IPS DF 4.7 (cell line): Measurements from ENCODE around the gene SPDYE4.
"Not testable (repeated sequence)": the region's sequence is repeated elsewhere in the genome, so short reads cannot be mapped to it uniquely, and the experiment has no call there.

Experiments
- DNase-seq: peaks from one replicate; pipeline ENCODE4 v3.0.0-alpha.2; 2013; ENCODE audit warnings: low spot score; ENCODE audit errors: extremely low read depth

The SPDYE4 gene

GRCh38 chr17:8758137-8758596 is at the start of gene SPDYE4:
Gene SPDYE4 (minus strand): TSS chr17:8758546. CDS start chr17:8758382, 164 bp downstream.
- no peak for DNase-seq

GRCh38 chr17:8806926-8807550 is 48.7 kb upstream of the SPDYE4 start:
- DNase-seq = no peak

- DNase-seq = no peak
These were observed 48.0 kb upstream of the SPDYE4 start for GRCh38 chr17:8806253-8806925.

GRCh38 chr17:8805396-8805795 is 47.0 kb upstream of the SPDYE4 start:
- DNase-seq = not testable (repeated sequence)

GRCh38 chr17:8803531-8804420 is 45.4 kb upstream of the SPDYE4 start:
- no peak for DNase-seq

- no peak for DNase-seq
These were observed 42.9 kb upstream of the SPDYE4 start for GRCh38 chr17:8801135-8801840.

- DNase-seq = no peak
These were observed 42.3 kb upstream of the SPDYE4 start for GRCh38 chr17:8800656-8801055.

DNA sequence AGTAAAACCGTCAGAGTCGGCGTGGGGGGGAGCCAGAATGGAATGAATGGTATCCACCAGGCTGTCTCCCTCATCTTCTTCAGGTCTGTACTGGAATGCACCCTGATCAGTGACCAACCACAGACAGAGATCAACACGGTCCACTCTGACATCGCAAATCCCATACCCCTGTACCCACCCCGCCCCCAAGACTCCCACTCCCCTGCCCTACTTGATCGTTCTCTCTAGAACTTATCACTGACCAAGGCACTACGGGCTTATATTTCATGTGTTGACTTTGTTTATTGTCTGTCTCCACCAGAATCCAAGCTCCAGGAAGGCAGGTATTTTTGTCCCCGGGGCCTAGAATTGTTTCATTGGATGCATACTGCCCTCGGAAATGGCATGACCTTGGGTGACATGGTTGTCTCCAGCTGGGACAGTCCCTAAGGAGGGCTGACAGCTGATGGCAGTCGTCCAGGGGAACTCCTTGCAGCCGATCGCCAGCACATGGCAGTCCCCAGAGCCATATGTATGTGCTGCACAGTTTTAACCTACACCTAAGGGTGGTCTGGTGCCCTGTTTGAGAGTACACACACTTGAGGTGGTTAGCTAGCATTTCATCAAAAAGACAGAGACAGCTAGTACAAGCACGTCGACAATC is 41.3 kb upstream of the SPDYE4 start:
- DNase-seq = no peak

- no peak for DNase-seq
These were observed 40.7 kb upstream of the SPDYE4 start, which contains the start of gene MFSD6L for GRCh38 chr17:8798846-8799569. Gene MFSD6L (minus strand): TSS chr17:8799365. CDS start chr17:8799120, 245 bp downstream.

GRCh38 chr17:8798176-8798845 is 40.0 kb upstream of the SPDYE4 start:
- DNase-seq = no peak

DNA sequence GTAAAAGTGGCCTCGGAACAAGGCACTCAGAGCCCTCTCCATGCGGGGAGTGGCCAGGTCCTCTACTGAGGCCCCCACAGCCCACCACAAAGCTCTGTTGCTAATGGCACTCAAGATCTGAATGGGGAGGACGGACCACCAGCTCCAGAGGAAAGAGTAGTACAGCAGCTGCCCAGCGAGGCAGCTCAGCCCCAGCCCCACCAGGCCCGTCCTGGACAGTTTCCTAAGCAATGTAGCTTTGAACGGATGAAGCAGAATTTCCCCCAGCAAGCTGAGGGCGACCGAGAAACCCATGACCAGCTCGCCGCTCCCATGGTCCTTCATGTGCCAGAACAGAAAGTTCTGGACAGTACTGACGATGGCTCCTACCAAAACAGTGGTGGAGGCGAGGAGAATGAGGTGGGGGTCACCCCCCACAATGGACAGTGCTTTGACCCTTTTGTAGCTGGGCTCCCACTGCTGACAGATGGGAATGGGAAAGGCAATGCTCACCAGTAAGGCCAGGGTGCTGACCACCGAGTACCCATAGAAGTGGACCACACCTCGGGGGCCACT is 39.4 kb upstream of the SPDYE4 start:
- no peak for DNase-seq

DNA sequence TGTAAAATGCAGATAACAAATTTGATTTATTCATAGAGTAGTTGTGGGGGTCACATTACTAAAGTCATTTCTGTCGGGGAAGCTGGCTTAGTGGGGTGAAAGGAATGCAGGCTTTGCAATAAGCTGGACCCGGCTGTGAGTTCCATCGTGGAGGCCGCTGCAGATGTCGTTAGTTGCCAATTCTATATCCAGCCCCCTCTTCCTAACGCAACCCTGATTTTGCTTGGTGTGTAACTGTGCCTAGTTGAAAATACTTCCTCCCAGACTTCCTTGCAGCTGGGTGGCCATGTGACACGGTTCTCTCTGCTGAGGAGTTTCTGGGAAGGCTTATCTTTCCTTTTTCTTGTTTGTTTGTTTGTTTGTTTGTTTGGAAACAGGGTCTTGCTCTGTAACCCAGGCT is 36.3 kb upstream of the SPDYE4 start:
- DNase-seq = no peak

DNA sequence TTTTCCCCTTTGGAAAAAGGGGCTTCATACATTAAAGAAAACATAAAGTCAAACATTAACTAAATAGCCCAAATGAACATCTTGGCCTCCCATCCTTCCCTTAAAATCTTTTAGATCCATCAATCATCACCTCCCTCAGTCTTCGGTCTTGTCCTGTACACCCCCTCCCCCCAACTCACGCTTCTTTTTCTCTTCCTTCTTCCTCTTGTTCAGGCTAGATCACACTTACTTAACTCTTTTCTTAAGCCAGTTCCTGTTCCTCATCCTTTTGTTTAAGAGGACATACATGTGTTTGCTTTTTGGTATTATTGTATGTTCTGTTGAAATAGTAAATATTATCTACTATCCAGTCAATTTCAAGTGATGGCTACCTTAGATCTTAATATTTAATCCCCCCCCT is 35.3 kb upstream of the SPDYE4 start:
- DNase-seq = no peak

DNA sequence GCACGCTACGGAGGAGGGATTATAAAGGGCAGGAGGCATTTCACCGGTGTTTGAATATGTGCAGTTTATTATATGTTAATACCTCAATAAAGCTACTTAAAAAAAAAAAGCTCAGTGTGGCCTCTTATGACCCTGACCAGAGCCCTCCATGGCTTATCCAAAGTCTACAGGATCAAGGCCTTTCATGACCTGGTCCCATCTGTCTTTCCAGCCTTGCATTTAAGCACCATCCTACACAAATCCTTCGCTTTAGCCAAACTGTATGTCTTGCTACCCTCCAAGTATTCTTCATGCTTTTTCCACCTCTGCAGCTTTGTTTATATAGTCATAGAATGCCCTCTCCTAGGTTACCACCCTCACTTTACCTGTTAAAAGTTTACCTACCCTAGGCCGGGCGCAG is 34.3 kb upstream of the SPDYE4 start:
- no peak for DNase-seq

- no peak for DNase-seq
These were observed 33.5 kb upstream of the SPDYE4 start for GRCh38 chr17:8791910-8792270.

DNA sequence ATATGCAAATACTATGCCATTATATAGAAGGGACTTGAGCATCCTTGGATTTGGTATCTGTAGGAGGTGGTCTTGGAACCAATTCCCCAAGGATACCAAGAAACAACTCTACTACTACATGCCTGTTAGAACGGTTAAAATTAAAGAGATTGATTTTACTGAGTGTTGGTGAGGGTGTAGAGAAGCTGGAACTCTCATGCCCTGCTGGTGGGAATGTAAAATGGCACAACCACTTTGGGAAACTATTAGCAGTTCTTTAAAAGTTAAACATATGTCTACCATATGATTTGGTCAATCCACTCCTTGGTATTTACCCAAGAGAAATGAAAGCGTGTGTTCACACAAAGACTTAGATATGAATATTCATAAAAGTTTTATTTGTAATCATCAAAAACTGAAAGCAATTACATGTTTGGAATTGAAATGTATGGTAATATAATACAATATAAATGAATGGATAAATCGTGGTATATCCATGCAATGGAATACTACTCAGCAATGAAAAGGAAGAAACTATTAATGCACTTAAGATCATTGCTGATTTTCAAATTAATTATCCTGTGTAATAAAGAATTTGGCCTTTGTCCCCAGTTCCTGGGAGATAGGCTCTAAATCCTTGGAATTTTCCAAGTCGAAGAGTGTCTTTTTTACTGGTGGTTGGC is 33.0 kb upstream of the SPDYE4 start:
- DNase-seq = no peak

DNA sequence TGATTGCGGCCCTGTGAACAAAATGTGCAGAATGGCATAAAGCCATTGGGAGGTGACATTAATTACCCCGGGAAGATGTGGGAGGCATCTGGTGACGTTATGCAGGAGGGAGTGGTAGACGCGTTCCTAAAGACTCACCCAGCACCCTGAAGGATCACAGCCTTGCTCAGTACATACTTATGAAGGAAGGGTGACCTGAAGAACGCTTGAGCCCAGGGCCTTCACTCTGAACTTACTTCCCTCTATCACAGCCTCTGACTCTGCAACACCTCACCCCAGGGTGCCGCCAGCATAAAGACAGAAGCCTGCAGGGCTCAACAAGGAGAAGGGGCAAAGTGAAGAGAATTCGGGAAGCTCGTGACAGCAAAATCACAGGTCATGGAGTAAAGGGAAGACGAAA is 31.4 kb upstream of the SPDYE4 start:
- DNase-seq = no peak

- no peak for DNase-seq
These were observed 30.7 kb upstream of the SPDYE4 start for GRCh38 chr17:8788998-8789397.
